Head of caudate nucleus (tissue), 42 donors: ENCODE measurements around the gene MICAL1.
"Not testable (repeated sequence)": the region's sequence is repeated elsewhere in the genome, so short reads cannot be mapped to it uniquely, and the experiment has no call there.

ENCODE experiments used
- DNase-seq, 42 donors: peaks; one replicate each; pipeline versions ENCODE4 v3.0.0 to v3.0.0-alpha.2; 2020 to 2021; ENCODE audit warnings: mixed read lengths in 7 of 42
- intact Hi-C: fragments of 100-400 bp; cut with DNase I; formaldehyde crosslinking; loops from one replicate; pipeline ENCODE4 v1.15.0; 2022

The MICAL1 gene

GRCh38 chr6:109478222-109478805 lies 22.7 kb upstream of the MICAL1 start:
- no peak for DNase-seq
- intact Hi-C loops: no loop called here

GRCh38 chr6:109477725-109478124 lies 22.2 kb upstream of the MICAL1 start:
- intact Hi-C loops: no loop called here
- DNase-seq: no peak

- intact Hi-C loops: no loop called here
- DNase-seq: no peak
These were observed 21.6 kb upstream of the MICAL1 start for GRCh38 chr6:109477184-109477583.

GRCh38 chr6:109475625-109476024 lies 20.1 kb upstream of the MICAL1 start:
- DNase-seq: peak in 1 of 42 donors; percentile 17
- intact Hi-C loops: no loop called here

- no peak for DNase-seq
- intact Hi-C loops: no loop called here
These were observed 19.4 kb upstream of the MICAL1 start for GRCh38 chr6:109474995-109475394.

- intact Hi-C loops: no loop called here
- DNase-seq: peak in 26 of 42 donors; percentile 31 to 85 (median 52)
These were observed 17.5 kb upstream of the MICAL1 start for GRCh38 chr6:109473120-109473519.

GRCh38 chr6:109472132-109472995 lies 16.8 kb upstream of the MICAL1 start:
- DNase-seq: peak in 37 of 42 donors; percentile 50 to 93 (median 72)
- intact Hi-C loops: no loop called here

- intact Hi-C loops: no loop called here
- peak in 1 of 42 donors; percentile 21 for DNase-seq
These were observed 15.7 kb upstream of the MICAL1 start for GRCh38 chr6:109471105-109471810.

GRCh38 chr6:109469591-109470189 lies 14.1 kb upstream of the MICAL1 start:
- intact Hi-C loops: no loop called here
- DNase-seq: peak in 1 of 42 donors; percentile 24

GRCh38 chr6:109467696-109468095 lies 12.1 kb upstream of the MICAL1 start:
- intact Hi-C loops: no loop called here
- no peak for DNase-seq

- intact Hi-C loops: no loop called here
- no peak for DNase-seq
These were observed 10.8 kb upstream of the MICAL1 start for GRCh38 chr6:109466212-109466923.

GRCh38 chr6:109465772-109466171 lies 10.2 kb upstream of the MICAL1 start:
- intact Hi-C loops: no loop called here
- DNase-seq: peak in 33 of 42 donors; percentile 30 to 81 (median 63)

GRCh38 chr6:109461733-109462526 lies 6.4 kb upstream of the MICAL1 start:
- intact Hi-C loops: no loop called here
- DNase-seq: peak in 1 of 42 donors; percentile 9

- DNase-seq, intact Hi-C loops: not testable (repeated sequence)
These were observed 5.6 kb upstream of the MICAL1 start for GRCh38 chr6:109461205-109461604.

GRCh38 chr6:109460161-109460829 lies 4.7 kb upstream of the MICAL1 start:
- DNase-seq: peak in 2 of 42 donors; percentile 11 to 14
- intact Hi-C loops: no loop called here

GRCh38 chr6:109458774-109459531 lies 3.4 kb upstream of the MICAL1 start:
- peak in 5 of 42 donors; percentile 34 to 55 (median 38) for DNase-seq
- intact Hi-C loops: no loop called here

- peak in 2 of 42 donors; percentile 12 to 14 for DNase-seq
- intact Hi-C loops: no loop called here
These were observed 2.0 kb upstream of the MICAL1 start for GRCh38 chr6:109457562-109457996.
